GM20431 (cell line): Measurements from ENCODE around the gene CNGB1.

Experiments used
- in situ Hi-C: fragments of 300-500 bp; cut with MseI, MboI; formaldehyde crosslinking; loops from one replicate; pipeline ENCODE4 v1.15.0; 2020; ENCODE audit warnings: low sequenced_read_pairs; ENCODE audit not compliant: unreplicated experiment

Gene CNGB1

GRCh38 chr16:57998486-57998885, 27.6 kb upstream of the CNGB1 start:
- in situ Hi-C loops, result loop anchor here (10.0 to 25.0 kb wide), 2 partner anchors 94 to 411 kb away; no protein-coding TSS in a partner anchor

GRCh38 chr16:57997528-57998265, 26.8 kb upstream of the CNGB1 start:
- in situ Hi-C loops, result loop anchor here (10.0 to 25.0 kb wide), 2 partner anchors 93 to 410 kb away; no protein-coding TSS in a partner anchor

GRCh38 chr16:57997176-57997527, 26.2 kb upstream of the CNGB1 start:
- in situ Hi-C loops, result loop anchor here (10.0 to 25.0 kb wide), 2 partner anchors 92 to 410 kb away; no protein-coding TSS in a partner anchor

GRCh38 chr16:57996406-57997175, 25.7 kb upstream of the CNGB1 start:
- in situ Hi-C loops, result loop anchor here (10.0 to 25.0 kb wide), 2 partner anchors 92 to 409 kb away; no protein-coding TSS in a partner anchor

- in situ Hi-C loops, result loop anchor here (10.0 to 25.0 kb wide), 2 partner anchors 91 to 409 kb away; no protein-coding TSS in a partner anchor
Observed at GRCh38 chr16:57995721-57996405, 24.9 kb upstream of the CNGB1 start.

GRCh38 chr16:57994778-57995177, 23.9 kb upstream of the CNGB1 start:
- in situ Hi-C loops, result loop anchor here (10.0 to 25.0 kb wide), 2 partner anchors 90 to 407 kb away; no protein-coding TSS in a partner anchor

GRCh38 chr16:57994361-57994760, 23.4 kb upstream of the CNGB1 start:
- in situ Hi-C loops, result loop anchor here (10.0 to 25.0 kb wide), 2 partner anchors 90 to 407 kb away; no protein-coding TSS in a partner anchor

- in situ Hi-C loops, result loop anchor here (10.0 to 25.0 kb wide), 2 partner anchors 89 to 407 kb away; no protein-coding TSS in a partner anchor
Observed at GRCh38 chr16:57993897-57994296, 23.0 kb upstream of the CNGB1 start.

- in situ Hi-C loops, result loop anchor here (10.0 to 25.0 kb wide), 2 partner anchors 89 to 406 kb away; no protein-coding TSS in a partner anchor
Observed at GRCh38 chr16:57993438-57993837, 22.5 kb upstream of the CNGB1 start.

GRCh38 chr16:57992084-57992483, 21.2 kb upstream of the CNGB1 start:
- in situ Hi-C loops, result loop anchor here (10.0 to 25.0 kb wide), 2 partner anchors 87 to 405 kb away; no protein-coding TSS in a partner anchor

- in situ Hi-C loops, result loop anchor here (10.0 to 25.0 kb wide), 2 partner anchors 87 to 404 kb away; no protein-coding TSS in a partner anchor
Observed at GRCh38 chr16:57991551-57992059, 20.7 kb upstream of the CNGB1 start.

- in situ Hi-C loops, result loop anchor here (25.0 kb wide), 1 partner anchor 402 kb away; no protein-coding TSS in a partner anchor
Observed at GRCh38 chr16:57988929-57989328, 18.0 kb upstream of the CNGB1 start.

GRCh38 chr16:57987441-57988177, 16.7 kb upstream of the CNGB1 start:
- in situ Hi-C loops, result loop anchor here (25.0 kb wide), 1 partner anchor 400 kb away; no protein-coding TSS in a partner anchor

GRCh38 chr16:57986196-57986595, 15.3 kb upstream of the CNGB1 start:
- in situ Hi-C loops, result loop anchor here (25.0 kb wide), 1 partner anchor 399 kb away; no protein-coding TSS in a partner anchor

- in situ Hi-C loops, result loop anchor here (25.0 kb wide), 1 partner anchor 398 kb away; no protein-coding TSS in a partner anchor
Observed at GRCh38 chr16:57985204-57986181, 14.6 kb upstream of the CNGB1 start.

GRCh38 chr16:57984443-57985203, 13.7 kb upstream of the CNGB1 start:
- in situ Hi-C loops, result loop anchor here (25.0 kb wide), 1 partner anchor 397 kb away; no protein-coding TSS in a partner anchor

GRCh38 chr16:57982385-57982784, 11.5 kb upstream of the CNGB1 start:
- in situ Hi-C loops, result loop anchor here (25.0 kb wide), 1 partner anchor 395 kb away; no protein-coding TSS in a partner anchor
